Neuronal stem cell (in vitro differentiated cells): Measurements from ENCODE around the gene HGF.

Experiments used
- DNase-seq: peaks from one replicate; pipeline ENCODE4 v3.0.0-alpha.2; 2013; ENCODE audit warnings: low spot score
- H2AFZ ChIP-seq: one replicate; pipeline ENCODE4 v1.6.1; 2013; ENCODE audit warnings: mild to moderate bottlenecking, low read length, inconsistent platforms
- H2AK5ac ChIP-seq: 2 replicates; pipeline ENCODE4 v1.6.1; 2013; ENCODE audit warnings: low read depth, mild to moderate bottlenecking, inconsistent platforms, low read length, moderate library complexity, mixed read lengths
- H2BK120ac ChIP-seq: 2 replicates; pipeline ENCODE4 v1.6.1; 2013; ENCODE audit warnings: low read depth, mild to moderate bottlenecking, inconsistent platforms, low read length, moderate library complexity, mixed read lengths
- H2BK12ac ChIP-seq: one replicate; pipeline ENCODE4 v1.6.1; 2013; ENCODE audit warnings: low read length, inconsistent platforms
- H2BK15ac ChIP-seq: 2 replicates; pipeline ENCODE4 v1.6.1; 2013; ENCODE audit warnings: mild to moderate bottlenecking, low read length, inconsistent platforms, mixed read lengths
- H2BK5ac ChIP-seq: one replicate; pipeline ENCODE4 v1.6.1; 2013; ENCODE audit warnings: inconsistent platforms, mild to moderate bottlenecking, low read length, moderate library complexity
- H3K14ac ChIP-seq: one replicate; pipeline ENCODE4 v1.6.1; 2013; ENCODE audit warnings: low read length, inconsistent platforms
- H3K18ac ChIP-seq: 2 replicates; pipeline ENCODE4 v1.6.1; 2013; ENCODE audit warnings: low read length, inconsistent platforms
- H3K23ac ChIP-seq: 2 replicates; pipeline ENCODE4 v1.6.1; 2013; ENCODE audit warnings: low read depth, mild to moderate bottlenecking, mixed read lengths, low read length, inconsistent platforms; ENCODE audit not compliant: poor library complexity
- H3K27ac ChIP-seq: replicated peaks from 3 replicates; pipeline ENCODE4 v1.5.1; 2013; ENCODE audit warnings: low read length, inconsistent platforms
- H3K27me3 ChIP-seq, 3 experiments: 2 replicates each; pipeline ENCODE4 v1.6.1; 2013; ENCODE audit warnings: low read length in 3 of 3, mild to moderate bottlenecking in 2 of 3, inconsistent platforms in 1 of 3, low read depth in 1 of 3, mixed read lengths in 1 of 3, moderate library complexity in 1 of 3; ENCODE audit not compliant: control insufficient read depth in 3 of 3, insufficient read depth in 3 of 3
- H3K36me3 ChIP-seq, 2 donors: replicated peaks in 1 of 2; 2 replicates each; pipeline ENCODE4 v1.6.1; 2013; ENCODE audit warnings: low read length in 2 of 2; ENCODE audit not compliant: control insufficient read depth in 2 of 2, insufficient read depth in 2 of 2
- H3K4ac ChIP-seq: 2 replicates; pipeline ENCODE4 v1.6.1; 2013; ENCODE audit warnings: inconsistent platforms, mild to moderate bottlenecking, low read length, moderate library complexity
- H3K4me1 ChIP-seq, 2 donors: 1 replicate in 1 of 2; 2 replicates in 1 of 2; pipeline ENCODE4 v1.6.1; 2013; ENCODE audit warnings: low read length in 2 of 2, low read depth in 1 of 2; ENCODE audit not compliant: control insufficient read depth in 2 of 2, insufficient read depth in 1 of 2
- H3K4me2 ChIP-seq: one replicate; pipeline ENCODE4 v1.6.1; 2013; ENCODE audit warnings: mild to moderate bottlenecking, low read length, inconsistent platforms; ENCODE audit not compliant: insufficient read depth, poor library complexity, severe bottlenecking
- H3K4me3 ChIP-seq, 2 donors: 2 replicates each; pipeline ENCODE4 v1.5.1; 2013; ENCODE audit warnings: low read length in 2 of 2, mild to moderate bottlenecking in 2 of 2, inconsistent platforms in 1 of 2, moderate library complexity in 1 of 2
- H3K79me1 ChIP-seq: one replicate; pipeline ENCODE4 v1.6.1; 2013; ENCODE audit warnings: low read depth, mild to moderate bottlenecking, inconsistent platforms, low read length, moderate library complexity
- H3K9ac ChIP-seq: one replicate; pipeline ENCODE4 v1.6.1; 2013; ENCODE audit warnings: mild to moderate bottlenecking, low read depth, low read length, inconsistent platforms; ENCODE audit not compliant: poor library complexity
- H3K9me3 ChIP-seq, 2 donors: replicated peaks in 1 of 2; 2 replicates each; pipeline versions ENCODE3 to v1.6.1; 2013; ENCODE audit warnings: low read length in 2 of 2, mild to moderate bottlenecking in 2 of 2, inconsistent platforms in 1 of 2, low read depth in 1 of 2, mixed read lengths in 1 of 2, moderate library complexity in 1 of 2; ENCODE audit not compliant: control insufficient read depth in 2 of 2, insufficient read depth in 1 of 2
- H4K8ac ChIP-seq: one replicate; pipeline ENCODE4 v1.6.1; 2013; ENCODE audit warnings: low read depth, mild to moderate bottlenecking, inconsistent platforms, low read length, moderate library complexity
- H4K91ac ChIP-seq: one replicate; pipeline ENCODE4 v1.6.1; 2013; ENCODE audit warnings: low read length, low read depth, mild to moderate bottlenecking, inconsistent platforms; ENCODE audit not compliant: poor library complexity
- WGBS, 2 donors: extraction: QIAGEN DNeasy Blood & Tissue Kit; methylation state at CpG; one replicate each; pipeline ENCODE4 v1.1.7; 2013; ENCODE audit warnings: missing lambda C conversion rate in 2 of 2, mixed read lengths in 1 of 2; ENCODE audit not compliant: insufficient read length in 2 of 2, insufficient replicate concordance in 1 of 2; ENCODE audit errors: extremely low coverage in 2 of 2; 5-methylcytosine and 5-hydroxymethylcytosine counted together

HGF gene

GRCh38 chr7:81687062-81687461, 82.8 kb downstream of the HGF start:
- no peak overlapping the region for H3K9ac ChIP-seq
- no peak overlapping the region for H3K23ac ChIP-seq
- no peak overlapping the region for H3K27ac ChIP-seq
- no peak overlapping the region for H3K4me2 ChIP-seq
- no peak overlapping the region for H2AK5ac ChIP-seq
- DNase-seq: no peak
- H3K18ac ChIP-seq: no peak overlapping the region
- peaks cover 17 to 18% of the 10 kb centered on the region in 2 donors for H3K4me1 ChIP-seq
- H2AFZ ChIP-seq: no peak overlapping the region
- no peak overlapping the region for H2BK12ac ChIP-seq
- no peak overlapping the region for H2BK15ac ChIP-seq
- no peaks in the 10 kb centered on the region for H3K9me3 ChIP-seq
- no peak overlapping the region for H3K4me3 ChIP-seq
- no peak overlapping the region for H4K91ac ChIP-seq
- H3K79me1 ChIP-seq: no peaks in the 10 kb centered on the region
- no peak overlapping the region for H3K14ac ChIP-seq
- H2BK5ac ChIP-seq: no peak overlapping the region
- H3K4ac ChIP-seq: no peak overlapping the region
- H2BK120ac ChIP-seq: no peak overlapping the region
- H3K27me3 ChIP-seq: no peaks in the 10 kb centered on the region
- H3K36me3 ChIP-seq: no peaks in the 10 kb centered on the region
- H4K8ac ChIP-seq: no peak overlapping the region

- H2BK120ac ChIP-seq: no peak overlapping the region
- no peak overlapping the region for H3K4ac ChIP-seq
- no peak overlapping the region for H2BK15ac ChIP-seq
- no peak overlapping the region for H2AK5ac ChIP-seq
- H3K4me2 ChIP-seq: no peak overlapping the region
- no peak overlapping the region for H2BK12ac ChIP-seq
- no CpG with 5 or more reads among the region's 3 CpGs for WGBS, 2 donors
- H4K91ac ChIP-seq: no peak overlapping the region
- no peak overlapping the region for H2BK5ac ChIP-seq
- H3K23ac ChIP-seq: no peak overlapping the region
- peak overlapping the region; percentile 64 for H2AFZ ChIP-seq
- H3K4me1 ChIP-seq: peaks cover 13 to 14% of the 10 kb centered on the region in 2 donors
- no peak overlapping the region for H4K8ac ChIP-seq
- no peak for DNase-seq
- H3K27ac ChIP-seq: no peak overlapping the region
- H3K9me3 ChIP-seq: no peaks in the 10 kb centered on the region
- no peak overlapping the region for H3K18ac ChIP-seq
- no peaks in the 10 kb centered on the region for H3K79me1 ChIP-seq
- no peak overlapping the region for H3K14ac ChIP-seq
- no peak overlapping the region for H3K4me3 ChIP-seq
- H3K36me3 ChIP-seq: no peaks in the 10 kb centered on the region
- H3K9ac ChIP-seq: no peak overlapping the region
- H3K27me3 ChIP-seq: no peaks in the 10 kb centered on the region
Measured at GRCh38 chr7:81685270-81685868, 84.5 kb downstream of the HGF start.

GRCh38 chr7:81684514-81685269, 85.2 kb downstream of the HGF start:
- peak; percentile 20 for DNase-seq
- no peak overlapping the region for H3K27ac ChIP-seq

GRCh38 chr7:81684033-81684432, 85.8 kb downstream of the HGF start:
- Histone ChIP-seq H3K23ac (no peak overlapping the region), H3K27me3 (no peaks in the 10 kb centered on the region), H3K4ac (no peak overlapping the region), H3K36me3 (no peaks in the 10 kb centered on the region), H2AFZ (peak overlapping the region; percentile 28), H2BK5ac (no peak overlapping the region), H3K4me2 (no peak overlapping the region), H3K79me1 (no peaks in the 10 kb centered on the region), H3K9me3 (no peaks in the 10 kb centered on the region), H3K4me3 (no peak overlapping the region), H2BK15ac (no peak overlapping the region), H2BK120ac (no peak overlapping the region), H3K27ac (no peak overlapping the region), H4K8ac (no peak overlapping the region), H2BK12ac (no peak overlapping the region), H3K4me1 (peaks cover 10 to 14% of the 10 kb centered on the region in 2 donors), H2AK5ac (no peak overlapping the region), H3K9ac (no peak overlapping the region), H3K14ac (no peak overlapping the region), H4K91ac (no peak overlapping the region), H3K18ac (no peak overlapping the region)
- WGBS, 2 donors: no CpG with 5 or more reads among the region's 5 CpGs
- DNase-seq: no peak

More at GRCh38 chr7:81684514-81685269, 85.2 kb downstream of the HGF start:
- no peaks in the 10 kb centered on the region for H3K9me3 ChIP-seq
- H3K23ac ChIP-seq: no peak overlapping the region
- peak overlapping the region; percentile 64 for H2AFZ ChIP-seq
- H3K4me2 ChIP-seq: no peak overlapping the region
- H2BK15ac ChIP-seq: no peak overlapping the region
- no peaks in the 10 kb centered on the region for H3K79me1 ChIP-seq
- H4K8ac ChIP-seq: no peak overlapping the region
- H2BK120ac ChIP-seq: no peak overlapping the region
- peaks cover 11 to 14% of the 10 kb centered on the region in 2 donors for H3K4me1 ChIP-seq
- no peak overlapping the region for H3K18ac ChIP-seq
- no peak overlapping the region for H3K4me3 ChIP-seq
- H3K9ac ChIP-seq: no peak overlapping the region
- WGBS, 2 donors: no CpG with 5 or more reads among the region's 2 CpGs
- no peak overlapping the region for H3K14ac ChIP-seq
- H3K36me3 ChIP-seq: no peaks in the 10 kb centered on the region
- no peak overlapping the region for H2AK5ac ChIP-seq
- no peak overlapping the region for H2BK5ac ChIP-seq
- no peak overlapping the region for H4K91ac ChIP-seq
- no peak overlapping the region for H3K4ac ChIP-seq
- no peak overlapping the region for H2BK12ac ChIP-seq
- H3K27me3 ChIP-seq: no peaks in the 10 kb centered on the region
